GM21786 (cell line): ENCODE measurements around the gene GLMN.
"Not testable (repeated sequence)": the region's sequence is repeated elsewhere in the genome, so short reads cannot be mapped to it uniquely, and the experiment has no call there.

Experiments
- ATAC-seq: cut with Tn5 transposase; IDR thresholded peaks from one replicate; pipeline ENCODE4 v1.9.1; 2021; ENCODE audit not compliant: unreplicated experiment

The GLMN gene

DNA sequence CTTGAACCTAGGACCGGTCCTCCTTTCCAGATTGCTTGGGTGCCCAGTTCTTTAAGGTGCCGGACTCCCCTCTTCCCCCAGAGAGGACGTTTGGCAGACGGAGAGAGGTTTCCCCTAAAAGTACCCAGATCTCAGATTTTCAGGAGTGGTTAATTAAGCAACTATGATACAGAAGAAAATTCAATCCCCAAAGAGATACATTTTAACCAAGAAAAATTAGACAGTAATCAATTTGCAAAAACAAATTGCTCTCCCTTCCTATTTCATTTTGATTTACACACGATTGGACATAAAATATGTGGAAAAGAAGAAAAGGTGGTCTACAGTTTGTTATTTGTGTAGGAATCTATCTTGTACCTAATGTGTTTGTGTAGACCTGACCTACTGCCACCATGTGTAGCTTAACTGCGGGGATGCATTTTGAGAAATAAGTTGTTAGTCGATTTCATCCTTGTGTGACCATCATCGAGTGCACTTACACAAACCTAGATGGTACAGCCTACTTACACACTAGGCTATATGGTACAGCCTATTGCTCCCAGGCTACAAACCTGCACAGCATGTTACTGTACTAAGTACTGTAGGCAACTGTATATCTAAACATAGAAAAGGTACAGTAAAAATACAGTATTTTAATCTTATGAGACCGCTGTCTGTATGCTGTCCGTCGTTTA lies 827 bp upstream of the GLMN start:
- no peak for ATAC-seq

DNA sequence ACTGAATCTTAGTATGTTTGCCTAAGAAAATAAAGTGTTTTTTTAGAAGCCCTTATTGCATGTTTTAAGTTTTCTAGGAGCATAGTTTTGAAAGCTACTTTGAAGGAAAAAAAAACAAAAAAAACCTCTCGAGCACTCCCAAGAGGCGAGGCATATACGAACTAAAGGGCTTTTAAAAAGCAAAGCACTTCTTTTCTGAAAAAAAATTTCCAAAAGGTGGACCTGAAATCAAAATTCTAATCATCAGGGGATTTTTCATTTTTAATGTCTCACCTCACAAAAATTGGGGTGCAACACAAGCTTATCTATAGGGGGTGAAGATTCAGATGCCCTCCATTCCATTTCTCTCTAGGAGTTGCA lies 594 bp downstream of the GLMN start:
- no peak for ATAC-seq

DNA sequence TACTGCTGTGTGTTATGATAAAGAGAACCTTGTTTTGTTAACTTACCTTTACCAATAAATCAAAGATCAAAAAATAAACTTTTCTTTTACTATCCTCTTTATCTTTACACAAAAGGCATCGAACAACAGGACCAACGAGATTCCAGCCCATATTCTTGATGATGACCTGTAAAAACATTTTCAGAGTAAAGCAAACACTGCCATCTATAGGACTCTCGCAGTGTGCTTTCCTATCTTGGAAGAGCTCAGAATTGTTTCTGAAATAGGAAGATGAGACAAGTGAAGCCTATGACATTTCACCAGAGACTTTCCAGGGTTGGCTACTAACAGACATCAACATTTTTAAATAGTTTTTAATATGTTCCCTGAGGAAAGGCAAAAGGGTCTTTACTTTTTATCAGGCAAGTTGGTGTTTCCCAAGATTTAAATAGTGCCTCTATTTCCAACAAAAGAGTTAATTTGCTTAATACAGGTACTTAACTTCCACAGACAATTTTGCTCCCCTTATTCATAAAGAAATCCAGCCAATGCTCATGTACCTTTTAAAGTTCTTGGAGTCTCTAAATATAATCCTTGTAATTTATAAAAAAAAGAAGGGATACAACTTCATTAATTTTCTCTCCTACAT lies 7.3 kb downstream of the GLMN start:
- no peak for ATAC-seq

DNA sequence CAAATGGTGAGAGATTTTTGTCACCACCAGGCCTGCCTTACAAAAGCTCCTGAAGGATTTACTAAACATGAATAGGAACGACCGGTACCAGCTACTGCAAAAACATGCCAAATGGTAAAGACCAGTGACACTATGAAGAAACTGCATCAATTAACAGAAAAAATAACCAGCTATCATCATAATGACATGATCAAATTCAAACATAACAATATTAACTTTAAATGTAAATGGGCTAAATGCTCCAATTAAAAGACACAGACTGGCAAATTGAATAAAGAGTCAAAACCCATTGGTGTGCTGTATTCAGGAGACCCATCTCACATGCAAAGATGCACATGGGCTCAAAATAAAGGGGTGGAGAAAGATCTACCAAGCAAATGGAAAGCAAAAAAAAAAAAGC lies 17.4 kb downstream of the GLMN start:
- not testable (repeated sequence) for ATAC-seq

DNA sequence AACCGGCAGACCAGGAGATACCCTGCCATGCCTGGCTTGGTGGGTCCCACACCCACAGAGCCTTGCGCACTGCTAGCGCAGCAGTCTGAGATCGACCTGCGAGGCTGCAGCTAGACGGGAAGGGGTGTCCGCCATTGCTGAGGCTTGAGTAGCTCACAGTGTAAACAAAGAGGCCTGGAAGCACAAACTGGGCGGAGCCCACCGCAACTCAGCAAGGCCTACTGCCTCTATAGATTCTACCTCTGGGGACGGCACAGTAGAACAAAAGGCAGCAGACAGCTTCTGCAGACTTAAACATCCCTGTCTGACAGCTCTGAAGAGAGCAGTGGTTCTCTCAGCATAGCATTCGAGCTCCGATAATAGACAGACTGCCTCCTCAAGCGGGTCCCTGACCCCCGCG lies 19.0 kb downstream of the GLMN start:
- not testable (repeated sequence) for ATAC-seq

DNA sequence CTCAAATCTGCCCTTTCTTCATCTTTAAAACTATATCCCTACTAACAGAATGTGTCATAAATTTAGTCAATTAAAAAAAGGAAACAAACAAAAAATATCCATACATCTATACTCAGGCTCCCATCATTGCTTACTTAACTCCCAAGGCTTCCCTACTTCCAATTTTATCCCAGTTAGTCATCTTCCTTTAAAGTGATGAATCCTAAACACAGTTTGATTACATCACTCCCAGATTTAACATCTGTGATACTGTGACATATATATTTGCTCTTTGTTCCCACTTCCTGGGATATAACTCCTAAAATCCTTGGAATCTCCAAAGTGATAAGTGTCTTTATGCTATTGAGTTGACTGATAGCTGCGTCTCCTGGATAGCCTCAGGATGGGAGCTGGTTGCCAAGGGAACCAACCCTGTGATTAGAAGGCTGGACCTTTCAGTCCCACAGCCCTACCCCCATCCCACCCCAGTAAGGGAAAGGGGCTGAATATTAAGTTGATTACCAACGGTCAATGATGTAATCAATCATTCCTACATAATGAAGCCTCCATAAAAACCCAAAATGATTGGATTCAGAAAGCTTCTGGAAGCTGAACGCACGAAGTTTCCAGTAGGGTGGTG lies 21.6 kb downstream of the GLMN start:
- no peak for ATAC-seq

DNA sequence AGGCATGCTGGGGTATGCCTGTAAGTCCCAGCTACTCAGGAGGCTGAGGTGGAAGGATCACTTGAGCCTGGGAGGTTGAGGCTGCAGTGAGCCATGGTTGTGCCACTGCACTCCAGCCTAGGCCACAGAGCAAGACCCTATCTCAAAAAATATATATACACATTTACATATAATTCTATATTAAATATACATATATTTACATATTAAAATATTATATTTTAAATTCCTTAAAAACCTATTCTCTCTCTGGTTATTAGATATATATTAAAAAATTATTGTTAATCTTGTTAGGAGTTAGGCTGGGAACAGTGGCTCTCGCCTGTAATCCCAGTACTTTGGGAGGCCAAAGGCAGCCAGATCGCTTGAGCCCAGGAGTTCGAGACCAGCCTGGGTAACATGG lies 22.7 kb downstream of the GLMN start:
- ATAC-seq: no peak

DNA sequence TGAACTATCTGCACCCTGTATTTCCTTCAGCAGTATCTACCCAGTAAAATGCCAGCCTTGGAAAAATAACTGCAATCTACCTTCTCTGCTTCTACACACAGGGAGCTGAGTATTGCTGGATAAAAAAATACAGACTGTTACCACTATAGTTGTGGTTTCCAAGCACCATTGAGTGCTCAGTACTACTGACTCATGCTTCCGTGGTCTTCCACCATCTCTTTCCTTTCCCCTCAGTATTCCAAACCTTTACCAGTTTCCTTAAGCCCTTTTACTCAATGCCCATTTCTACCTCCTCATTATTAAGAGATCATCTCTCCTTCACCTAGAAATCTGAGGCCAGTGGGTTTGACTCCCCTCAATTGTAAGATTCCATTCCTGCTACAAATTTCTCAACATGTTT lies 23.8 kb downstream of the GLMN start:
- ATAC-seq: no peak

DNA sequence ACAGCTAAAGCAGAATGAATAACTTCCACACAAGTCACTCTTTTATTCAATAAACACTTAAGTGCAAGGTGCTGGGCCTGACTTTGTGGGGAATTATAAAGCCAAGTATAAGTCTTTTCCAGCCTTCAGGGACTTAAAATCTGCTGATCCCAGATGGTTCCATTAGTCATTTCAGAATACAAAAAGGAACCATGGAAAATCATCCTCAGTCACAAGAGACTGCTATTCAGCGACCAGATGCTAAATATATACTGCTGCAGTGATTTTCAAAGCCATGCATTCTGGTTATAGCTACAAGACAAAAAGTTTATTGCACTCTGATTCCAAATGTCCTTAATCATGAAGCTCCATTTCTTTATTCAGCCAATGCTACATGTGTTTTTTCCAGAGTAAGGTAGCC lies 25.7 kb downstream of the GLMN start:
- no peak for ATAC-seq

DNA sequence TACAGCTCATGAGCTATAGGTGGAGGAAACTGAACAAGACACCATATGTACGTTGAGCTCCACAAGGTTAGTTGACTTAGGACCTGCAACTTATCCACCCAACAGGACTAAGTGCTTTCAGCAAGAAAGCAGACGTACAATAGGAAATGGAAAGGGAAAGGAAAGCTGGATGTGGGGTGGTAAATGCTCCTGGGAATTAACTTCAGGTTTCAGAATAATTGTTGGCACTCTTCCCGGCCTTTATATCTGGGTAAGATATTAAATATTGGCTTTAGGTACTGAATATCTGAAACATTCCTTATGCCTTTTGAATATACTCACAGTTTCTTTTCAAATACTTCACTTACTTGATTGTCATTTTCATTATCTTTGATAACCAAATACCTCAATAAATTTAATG lies 36.3 kb downstream of the GLMN start:
- ATAC-seq: no peak

DNA sequence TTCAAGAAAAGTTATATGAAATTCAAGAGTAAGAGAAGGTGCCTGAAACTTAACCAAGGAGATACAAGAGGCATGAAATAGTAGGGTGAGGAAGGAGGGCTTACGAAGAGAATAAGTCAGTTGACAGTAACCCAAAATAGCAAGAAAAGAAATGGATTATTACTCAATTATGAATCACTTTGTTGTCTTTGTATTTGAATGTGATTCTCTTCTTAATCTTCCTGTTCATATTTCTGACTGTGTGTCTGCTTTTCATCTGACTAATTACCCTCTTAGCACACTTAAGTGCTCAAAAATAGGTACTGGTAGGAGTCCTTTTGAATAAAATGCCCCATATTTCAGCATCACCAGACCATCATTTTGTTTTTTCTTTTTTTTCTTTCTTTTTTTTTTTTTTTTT lies 39.4 kb downstream of the GLMN start:
- no peak for ATAC-seq

DNA sequence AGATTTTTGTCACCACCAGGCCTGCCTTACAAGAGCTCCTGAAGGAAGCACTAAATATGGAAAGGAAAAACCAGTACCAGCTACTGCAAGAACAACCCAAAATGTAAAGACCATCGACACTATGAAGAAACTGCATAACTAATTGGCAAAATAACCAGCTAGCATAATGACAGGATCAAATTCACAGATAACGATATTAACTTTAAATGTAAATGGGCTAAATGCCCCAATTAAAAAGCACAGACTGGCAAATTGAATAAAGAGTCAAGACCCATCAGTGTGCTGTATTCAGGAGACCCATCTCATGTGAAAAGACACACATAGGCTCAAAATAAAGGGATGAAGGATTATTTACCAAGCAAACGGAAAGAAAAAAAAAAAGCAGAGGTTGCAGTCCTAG lies 44.1 kb downstream of the GLMN start:
- ATAC-seq: not testable (repeated sequence)

DNA sequence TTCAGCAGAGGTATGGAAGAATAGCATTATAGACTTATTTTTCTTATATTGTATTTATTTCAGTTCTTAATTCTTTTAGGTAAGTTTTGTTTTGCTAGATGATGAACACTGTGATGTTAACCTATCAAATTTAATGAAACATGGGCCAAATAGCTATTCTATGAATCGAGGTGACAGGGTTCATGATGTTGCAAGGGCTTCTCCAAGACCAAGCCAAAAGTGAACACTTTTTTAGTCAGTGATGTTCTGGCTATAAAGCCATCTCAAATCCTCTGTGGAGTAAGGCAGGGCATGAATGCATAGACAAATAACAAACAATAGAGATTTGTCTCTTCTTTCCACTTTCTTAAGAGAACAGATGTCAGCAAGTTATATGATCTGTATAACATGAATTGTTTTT lies 54.4 kb downstream of the GLMN start:
- ATAC-seq: no peak

DNA sequence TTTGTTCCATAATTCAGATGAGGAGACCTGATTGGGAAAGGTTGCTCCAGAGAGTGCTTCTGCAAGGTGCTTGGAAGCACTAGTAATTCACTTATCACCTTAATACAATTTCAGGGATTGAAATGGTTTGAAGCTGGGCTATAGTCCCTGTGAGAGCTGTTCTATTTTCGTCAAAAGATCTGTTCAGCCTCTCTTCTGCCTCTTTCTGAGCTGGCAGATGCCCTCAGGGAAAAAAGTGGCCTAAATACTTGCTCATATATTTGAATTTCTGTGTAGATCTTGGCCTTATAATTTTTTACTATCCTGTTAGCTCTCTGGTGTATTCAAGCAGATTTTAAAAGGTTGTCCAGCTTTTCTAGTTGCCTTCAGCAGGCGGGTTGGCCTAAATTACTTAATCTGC lies 58.8 kb downstream of the GLMN start:
- no peak for ATAC-seq

DNA sequence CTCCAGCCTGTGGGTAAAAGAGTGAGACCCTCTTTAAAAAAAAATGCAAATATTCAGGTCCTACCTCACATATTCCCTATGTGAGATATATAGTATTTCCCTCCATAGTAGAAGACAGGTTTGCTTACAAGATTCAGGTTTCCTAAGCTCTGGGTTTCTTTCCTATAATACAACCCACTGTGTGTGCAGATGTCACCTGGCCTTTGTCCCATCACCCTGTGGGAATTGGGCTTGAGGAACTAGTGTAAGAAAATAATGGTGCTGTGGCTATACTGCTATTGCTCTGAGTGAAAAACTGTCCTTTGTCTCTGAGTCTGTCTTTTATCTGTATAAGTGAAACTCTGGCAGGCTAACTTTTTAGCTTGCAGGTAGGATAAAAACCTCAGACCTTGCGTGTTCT lies 68.1 kb downstream of the GLMN start:
- ATAC-seq: no peak

DNA sequence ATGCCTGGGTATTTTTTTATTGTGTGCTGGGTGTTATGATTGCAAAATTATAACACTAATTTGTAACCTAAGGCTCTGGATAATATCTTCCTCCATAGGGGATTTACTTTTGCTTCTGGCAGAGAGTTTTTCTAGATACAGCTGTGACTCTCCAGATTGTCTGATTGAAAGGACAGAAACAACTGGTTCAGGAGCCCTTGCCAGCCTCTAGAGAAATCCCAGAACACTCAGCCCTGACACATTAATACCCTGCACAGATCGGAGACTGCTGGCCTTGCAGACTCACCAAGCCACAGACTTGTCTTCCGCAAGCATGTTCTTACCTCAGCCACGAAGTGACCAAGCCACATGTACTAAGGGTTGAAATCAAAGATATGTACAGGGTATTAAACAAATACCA lies 70.4 kb downstream of the GLMN start:
- no peak for ATAC-seq

DNA sequence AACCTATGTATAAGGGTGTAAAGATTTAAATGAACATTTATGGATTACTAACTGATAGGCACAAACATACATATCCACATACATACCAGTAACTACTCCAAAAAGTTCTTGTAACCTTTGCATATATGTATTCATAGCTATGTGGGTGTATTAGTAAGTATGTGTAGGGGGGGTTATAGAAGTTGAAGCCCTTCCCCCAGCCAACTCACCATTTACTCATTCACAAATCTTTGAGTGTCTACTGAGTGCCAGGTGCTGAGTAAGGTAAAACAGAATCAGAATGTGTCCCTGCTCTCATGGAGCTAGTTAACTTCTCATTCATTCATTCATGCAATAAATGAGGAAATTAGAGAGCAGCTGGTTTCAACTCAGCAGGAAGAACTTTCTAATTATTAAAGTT lies 79.8 kb downstream of the GLMN start:
- no peak for ATAC-seq

DNA sequence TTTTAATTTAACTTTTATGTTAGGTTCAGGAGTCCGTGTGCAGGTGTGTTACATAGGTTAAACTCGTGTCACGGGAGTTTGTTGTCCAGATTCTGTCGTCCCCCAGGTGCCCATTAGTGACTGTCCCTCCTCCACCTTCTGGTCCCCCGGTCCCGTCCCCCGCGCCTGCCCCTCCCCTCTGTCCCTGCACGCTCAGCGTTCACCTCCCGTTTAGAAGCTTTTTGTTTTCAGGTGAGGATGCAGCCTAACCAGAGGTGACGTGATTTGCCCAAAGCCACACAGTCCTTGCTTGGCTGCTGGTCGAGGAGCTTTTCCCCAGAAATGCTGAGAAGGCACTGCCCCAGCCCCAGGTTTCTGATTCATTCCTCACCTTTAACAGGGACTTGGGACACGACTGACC lies 80.2 kb downstream of the GLMN start:
- ATAC-seq: no peak

DNA sequence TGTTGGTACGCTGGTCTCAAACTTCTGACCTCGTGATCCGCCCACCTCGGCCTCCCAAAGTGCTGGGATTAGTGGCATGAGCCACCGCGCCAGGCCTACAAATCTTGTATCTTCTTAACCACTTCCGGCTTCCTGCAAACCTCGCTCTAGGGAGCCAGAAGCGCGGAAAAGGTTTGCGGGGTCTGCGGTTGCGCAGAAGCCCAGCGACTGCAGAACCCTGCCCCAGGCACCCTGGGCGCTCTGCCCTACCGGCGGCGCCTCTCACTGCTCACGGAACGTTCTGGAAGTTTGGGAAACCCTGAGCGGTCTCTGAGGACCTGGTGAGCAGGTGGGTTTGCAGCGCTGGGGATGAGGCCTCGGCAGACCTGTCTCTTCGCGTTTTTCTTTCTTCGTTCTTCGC lies 81.1 kb downstream of the GLMN start, which contains the start of gene C1orf146:
Gene C1orf146, plus strand, starts transcription at position 195 of the 400 bp plus-strand sequence. CDS start 13,506 bp downstream, outside the sequence.
- no peak for ATAC-seq

DNA sequence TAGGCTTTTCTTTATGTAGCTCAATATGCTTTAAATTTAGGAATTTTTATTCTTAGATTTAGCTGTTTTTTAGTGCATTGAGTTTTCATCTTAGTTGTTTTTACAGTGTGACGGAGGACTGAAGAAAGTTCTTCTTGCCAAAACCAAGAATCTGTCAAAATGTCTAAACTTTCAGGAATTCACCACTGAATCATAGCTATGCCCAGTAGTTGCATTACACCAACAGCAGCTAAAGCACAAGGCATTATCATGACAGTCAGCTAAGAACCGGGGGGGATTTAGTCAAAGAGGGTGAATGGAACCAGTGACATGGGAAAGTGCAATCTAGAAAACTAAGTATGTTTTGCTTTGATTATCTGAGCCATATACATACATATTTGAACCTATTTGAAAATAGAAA lies 87.6 kb downstream of the GLMN start:
- ATAC-seq: no peak

DNA sequence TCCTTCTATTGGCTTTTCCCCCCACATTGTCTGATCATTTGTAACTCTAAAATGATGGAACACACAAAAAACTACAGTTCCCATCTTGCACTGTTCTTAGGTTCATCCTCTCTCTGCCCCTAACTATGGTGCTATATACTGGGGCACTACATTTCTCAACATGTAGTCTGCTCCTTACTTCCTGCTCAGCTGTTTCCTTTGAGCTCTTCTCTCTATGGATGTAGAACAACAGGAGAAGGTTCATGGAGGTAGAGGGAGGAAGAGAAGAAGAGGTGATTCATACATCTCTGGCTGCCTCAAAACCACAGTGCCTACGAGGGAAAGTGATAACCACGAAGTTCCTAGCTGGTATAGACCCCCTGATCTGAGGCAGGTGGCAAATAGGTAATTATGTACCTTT lies 88.1 kb downstream of the GLMN start:
- no peak for ATAC-seq

DNA sequence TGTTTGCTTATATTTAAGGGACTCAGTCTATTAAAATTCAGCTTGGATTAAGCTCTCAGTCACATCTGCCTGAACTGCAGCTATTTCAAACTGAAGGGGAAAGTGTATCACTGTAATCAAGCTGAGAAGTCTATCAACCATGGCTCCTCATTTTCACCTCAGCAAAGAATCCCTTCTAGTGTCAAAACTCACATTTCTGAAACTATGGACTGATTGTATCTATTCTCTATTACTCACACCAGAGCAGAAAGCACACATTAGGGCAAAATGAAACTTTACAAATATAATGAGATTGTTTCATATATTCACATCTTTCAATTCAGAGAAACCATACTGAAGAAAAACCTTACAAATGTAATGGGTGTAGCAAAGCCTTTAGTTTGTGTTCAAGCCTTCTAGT lies 95.7 kb downstream of the GLMN start:
- no peak for ATAC-seq

DNA sequence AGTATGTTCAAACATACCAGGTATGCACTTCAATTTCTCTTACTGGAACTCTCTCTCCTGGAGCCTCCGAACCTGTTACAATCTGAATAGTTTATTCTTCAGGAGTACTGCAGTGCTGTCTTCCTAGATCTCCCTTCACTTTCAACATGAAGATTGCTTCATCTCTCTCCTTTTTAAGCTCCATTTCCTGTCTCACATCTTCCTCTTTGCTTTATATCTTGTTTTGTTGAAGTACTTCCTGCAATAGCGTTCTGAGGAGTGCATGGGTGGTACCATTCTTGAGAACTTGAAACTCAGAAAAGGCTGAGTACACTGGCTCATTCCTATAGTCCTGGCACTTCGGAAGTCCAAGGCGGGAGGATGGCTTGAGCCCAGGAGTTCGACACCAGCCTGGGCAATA lies 96.8 kb downstream of the GLMN start:
- ATAC-seq: no peak
